GM23338 (cell line): Measurements from ENCODE around the gene C17orf100. TPM values are rescaled to one million over a fixed set of nuclear protein-coding genes. Genes with fewer than 3 reads are reported as not detected.

ENCODE experiments used
- ATAC-seq: fragments of 200-7000 bp; cut with Tn5 transposase; 3 replicates; pipeline ENCODE4 v1.9.1; 2020
- DNase-seq: peaks from one replicate; pipeline ENCODE4 v3.0.0-alpha.2; 2015; ENCODE audit warnings: low spot score
- H2AFZ ChIP-seq: fragments of 200-600 bp; sonication (generic); 2 replicates; pipeline ENCODE4 v1.8.0; 2016; ENCODE audit warnings: antibody characterized with exemption, mild to moderate bottlenecking, moderate library complexity
- H3F3A ChIP-seq: fragments of 200-600 bp; sonication (generic); replicated peaks from 2 replicates; pipeline ENCODE4 v1.8.0; 2017; ENCODE audit warnings: antibody characterized with exemption, mixed run types, low read depth
- H3K27ac ChIP-seq: fragments of 200-600 bp; sonication (generic); 2 replicates; pipeline ENCODE4 v1.6.1; 2016; ENCODE audit warnings: low read depth
- H3K27me3 ChIP-seq: fragments of 200-600 bp; sonication (generic); 2 replicates; pipeline ENCODE4 v1.8.0; 2016; ENCODE audit warnings: mild to moderate bottlenecking, mixed run types, moderate library complexity; ENCODE audit not compliant: insufficient read depth
- H3K36me3 ChIP-seq: fragments of 200-600 bp; sonication (generic); 2 replicates; pipeline ENCODE4 v1.8.0; 2016; ENCODE audit warnings: mild to moderate bottlenecking; ENCODE audit not compliant: insufficient read depth
- H3K4me1 ChIP-seq: fragments of 200-600 bp; sonication (generic); 2 replicates; pipeline ENCODE4 v1.8.0; 2016; ENCODE audit warnings: mild to moderate bottlenecking, moderate library complexity; ENCODE audit not compliant: insufficient read depth
- H3K4me2 ChIP-seq: fragments of 200-600 bp; sonication (generic); 2 replicates; pipeline ENCODE4 v1.7.1; 2017; ENCODE audit warnings: mixed run types
- H3K4me3 ChIP-seq: fragments of 200-600 bp; sonication (generic); 2 replicates; pipeline ENCODE4 v1.6.1; 2016; ENCODE audit warnings: mixed run types
- H3K79me2 ChIP-seq: fragments of 200-600 bp; sonication (generic); replicated peaks from 2 replicates; pipeline ENCODE4 v1.8.0; 2017; ENCODE audit warnings: mild to moderate bottlenecking; ENCODE audit not compliant: insufficient read depth
- H3K9me2 ChIP-seq: fragments of 200-600 bp; sonication (generic); 2 replicates; pipeline ENCODE4 v1.8.0; 2017; ENCODE audit not compliant: insufficient read depth
- H4K20me1 ChIP-seq: fragments of 200-600 bp; sonication (generic); replicated peaks from 2 replicates; pipeline ENCODE4 v1.8.0; 2017; ENCODE audit warnings: mild to moderate bottlenecking; ENCODE audit not compliant: insufficient read depth
- H3K27ac Mint-ChIP-seq: 2 replicates; pipeline ENCODE4 v1.8.0; 2020; ENCODE audit warnings: inconsistent platforms, mild to moderate bottlenecking, moderate library complexity, mixed read lengths
- H3K27me3 Mint-ChIP-seq: 3 replicates; pipeline ENCODE4 v1.8.0; 2022; ENCODE audit warnings: low read depth, mild to moderate bottlenecking, moderate library complexity, mixed read lengths, inconsistent platforms; ENCODE audit not compliant: insufficient read depth, poor library complexity
- H3K36me3 Mint-ChIP-seq: 3 replicates; pipeline ENCODE4 v1.8.0; 2021; ENCODE audit warnings: low read depth, mild to moderate bottlenecking, inconsistent platforms, moderate library complexity, mixed read lengths
- H3K4me1 Mint-ChIP-seq: 3 replicates; pipeline ENCODE4 v1.8.0; 2020; ENCODE audit warnings: mild to moderate bottlenecking, inconsistent platforms, mixed read lengths
- H3K4me3 Mint-ChIP-seq: 3 replicates; pipeline ENCODE4 v1.8.0; 2021; ENCODE audit warnings: moderate library complexity, mild to moderate bottlenecking, inconsistent platforms, mixed read lengths
- H3K9me3 Mint-ChIP-seq: 3 replicates; pipeline ENCODE4 v1.8.0; 2020; ENCODE audit warnings: moderate library complexity, mild to moderate bottlenecking, inconsistent platforms, mixed read lengths
- CREB1 ChIP-seq: fragments of 250-450 bp; sonication (Bioruptor Pico); IDR thresholded peaks from 2 replicates; pipeline ENCODE4 v1.5.0; 2020; ENCODE audit warnings: low read depth, mild to moderate bottlenecking, moderate library complexity
- CTCF ChIP-seq, 2 experiments: fragments of 200-600 bp in 1 of 2; sonication (generic) in 1 of 2; conservative IDR thresholded peaks; 2 replicates each; pipeline versions ENCODE4 v1.5.1 to v1.6.1; 2016 to 2017; ENCODE audit warnings: antibody characterized with exemption in 2 of 2, low read depth in 2 of 2, mild to moderate bottlenecking in 2 of 2, moderate library complexity in 1 of 2
- ETS1 ChIP-seq: IDR thresholded peaks from 2 replicates; pipeline ENCODE4 v1.6.1; 2016; ENCODE audit warnings: antibody characterized with exemption
- EZH2 ChIP-seq: fragments of 200-600 bp; sonication (generic); IDR thresholded peaks from one replicate; pipeline ENCODE4 v1.8.0; 2017; ENCODE audit warnings: antibody characterized with exemption, mild to moderate bottlenecking, low read depth; ENCODE audit not compliant: unreplicated experiment
- EZH2phosphoT487 ChIP-seq: fragments of 200-600 bp; sonication (generic); IDR thresholded peaks from one replicate; pipeline ENCODE4 v1.8.1; 2018; ENCODE audit warnings: antibody characterized with exemption; ENCODE audit not compliant: unreplicated experiment
- JUNB ChIP-seq: IDR thresholded peaks from one replicate; pipeline ENCODE4 v1.6.1; 2016; ENCODE audit warnings: antibody characterized with exemption; ENCODE audit not compliant: unreplicated experiment
- NANOG ChIP-seq: IDR thresholded peaks from 2 replicates; pipeline ENCODE4 v1.6.1; 2016; ENCODE audit warnings: antibody characterized with exemption, borderline replicate concordance
- POLR2AphosphoS5 ChIP-seq: IDR thresholded peaks from 2 replicates; pipeline ENCODE4 v1.6.1; 2016; ENCODE audit warnings: antibody characterized with exemption, low read depth
- STAT1 ChIP-seq: IDR thresholded peaks from one replicate; pipeline ENCODE4 v1.6.1; 2016; ENCODE audit warnings: antibody characterized with exemption; ENCODE audit not compliant: unreplicated experiment
- ZNF114 ChIP-seq: fragments of 250-450 bp; sonication (Bioruptor Pico); IDR thresholded peaks from 2 replicates; pipeline ENCODE4 v1.5.0; 2020; ENCODE audit warnings: mild to moderate bottlenecking, moderate library complexity
- ZNF331 ChIP-seq: fragments of 250-450 bp; sonication (Bioruptor Pico); IDR thresholded peaks from 2 replicates; pipeline ENCODE4 v1.5.0; 2020; ENCODE audit warnings: low read depth, mild to moderate bottlenecking, moderate library complexity
- ZNF462 ChIP-seq: fragments of 250-450 bp; sonication (Bioruptor Pico); IDR thresholded peaks from 2 replicates; pipeline ENCODE4 v1.5.0; 2020; ENCODE audit warnings: mild to moderate bottlenecking, moderate library complexity
- polyA plus RNA-seq: library from polyadenylated mRNA; unstranded; fragments of >200 nt; fragmentation: Nextera tagmentation; extraction: Ambion mirVana; gene quantifications from 2 replicates; pipeline ENCODE4 v1.2.1, GENCODE V29; 2016
- total RNA-seq: library from RNA; depleted of rRNA; stranded (reverse); fragments of >200 nt; shearing (Covaris generic); gene quantifications from 2 replicates; pipeline ENCODE4 v1.2.3, GENCODE V29; 2014
- TF ChIP-seq, protein P1 (sequence below): IDR thresholded peaks from one replicate; pipeline ENCODE4 v1.6.1; 2018; ENCODE audit warnings: antibody characterized with exemption; ENCODE audit not compliant: unreplicated experiment

The C17orf100 gene
- total and polyA plus RNA-seq, 2 experiments from 2014 or later: 2.7 to 3.9 TPM

DNA sequence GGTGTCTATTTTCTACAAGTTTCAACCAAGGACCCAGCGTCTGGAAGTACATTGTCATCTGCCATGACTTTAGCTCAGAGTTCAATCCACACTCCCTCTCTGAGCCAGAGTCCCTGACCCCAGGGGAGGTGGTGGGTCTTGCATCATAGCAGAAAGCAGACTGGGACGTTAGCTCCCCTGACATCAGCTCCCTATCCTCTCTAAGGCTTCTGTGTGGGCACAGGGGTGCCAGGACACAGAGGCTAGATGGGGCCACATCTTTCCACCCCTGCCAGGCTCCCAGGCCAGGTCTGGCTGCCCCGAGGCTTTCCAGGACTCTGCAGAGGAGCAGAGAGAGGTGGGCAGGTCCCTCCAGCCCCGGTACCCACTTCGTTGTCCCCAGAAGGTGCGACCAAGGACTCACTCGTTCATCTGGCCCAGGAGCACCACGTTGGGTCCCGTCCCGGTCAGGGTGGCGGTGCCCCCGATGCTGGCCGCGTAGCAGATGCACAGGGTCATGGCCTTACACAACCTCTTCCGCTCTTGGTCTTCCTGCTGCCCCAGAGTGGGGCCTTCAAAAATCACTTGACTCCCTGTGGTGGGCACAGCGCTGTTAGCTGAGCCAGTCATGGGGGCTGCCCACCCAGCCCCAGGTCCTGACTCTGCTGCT lies 51.1 kb downstream of the C17orf100 start:
- no peaks in the 10 kb centered on the region; the same call in 1 of the 2 replicates for H3K4me1 ChIP-seq
- Mint-ChIP-seq H3K9me3 (no peaks in the 10 kb centered on the region), H3K27ac (no peak overlapping the region), H3K4me3 (no peak overlapping the region), H3K4me1 (peaks cover 7% of the 10 kb centered on the region), H3K27me3 (peaks cover 18% of the 10 kb centered on the region), H3K36me3 (no peaks in the 10 kb centered on the region)
- DNase-seq: no peak
- no peaks in the 10 kb centered on the region for H3K9me2 ChIP-seq
- H4K20me1 ChIP-seq: no peaks in the 10 kb centered on the region
- no peak overlapping the region for H2AFZ ChIP-seq
- H3K79me2 ChIP-seq: no peaks in the 10 kb centered on the region
- H3K4me2 ChIP-seq: no peak overlapping the region
- H3K27me3 ChIP-seq: no peaks in the 10 kb centered on the region
- H3K4me3 ChIP-seq: no peak overlapping the region
- no peaks in the 10 kb centered on the region for H3F3A ChIP-seq
- ATAC-seq: no peak
- no peak overlapping the region for H3K27ac ChIP-seq
- TF ChIP-seq ETS1: no peak
- TF ChIP-seq EZH2phosphoT487: no peak
- TF ChIP-seq JUNB: no peak
- no peak for TF ChIP-seq STAT1
- TF ChIP-seq ZNF114 (CRISPR knock-in tag): no peak
- no peak for TF ChIP-seq ZNF462
- TF ChIP-seq CREB1 (CRISPR knock-in tag): no peak
- TF ChIP-seq, protein P1, sequence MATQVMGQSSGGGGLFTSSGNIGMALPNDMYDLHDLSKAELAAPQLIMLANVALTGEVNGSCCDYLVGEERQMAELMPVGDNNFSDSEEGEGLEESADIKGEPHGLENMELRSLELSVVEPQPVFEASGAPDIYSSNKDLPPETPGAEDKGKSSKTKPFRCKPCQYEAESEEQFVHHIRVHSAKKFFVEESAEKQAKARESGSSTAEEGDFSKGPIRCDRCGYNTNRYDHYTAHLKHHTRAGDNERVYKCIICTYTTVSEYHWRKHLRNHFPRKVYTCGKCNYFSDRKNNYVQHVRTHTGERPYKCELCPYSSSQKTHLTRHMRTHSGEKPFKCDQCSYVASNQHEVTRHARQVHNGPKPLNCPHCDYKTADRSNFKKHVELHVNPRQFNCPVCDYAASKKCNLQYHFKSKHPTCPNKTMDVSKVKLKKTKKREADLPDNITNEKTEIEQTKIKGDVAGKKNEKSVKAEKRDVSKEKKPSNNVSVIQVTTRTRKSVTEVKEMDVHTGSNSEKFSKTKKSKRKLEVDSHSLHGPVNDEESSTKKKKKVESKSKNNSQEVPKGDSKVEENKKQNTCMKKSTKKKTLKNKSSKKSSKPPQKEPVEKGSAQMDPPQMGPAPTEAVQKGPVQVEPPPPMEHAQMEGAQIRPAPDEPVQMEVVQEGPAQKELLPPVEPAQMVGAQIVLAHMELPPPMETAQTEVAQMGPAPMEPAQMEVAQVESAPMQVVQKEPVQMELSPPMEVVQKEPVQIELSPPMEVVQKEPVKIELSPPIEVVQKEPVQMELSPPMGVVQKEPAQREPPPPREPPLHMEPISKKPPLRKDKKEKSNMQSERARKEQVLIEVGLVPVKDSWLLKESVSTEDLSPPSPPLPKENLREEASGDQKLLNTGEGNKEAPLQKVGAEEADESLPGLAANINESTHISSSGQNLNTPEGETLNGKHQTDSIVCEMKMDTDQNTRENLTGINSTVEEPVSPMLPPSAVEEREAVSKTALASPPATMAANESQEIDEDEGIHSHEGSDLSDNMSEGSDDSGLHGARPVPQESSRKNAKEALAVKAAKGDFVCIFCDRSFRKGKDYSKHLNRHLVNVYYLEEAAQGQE: no peak
- no peak for TF ChIP-seq ZNF331
- no peak for TF ChIP-seq POLR2AphosphoS5
- no peak for TF ChIP-seq EZH2
- TF ChIP-seq CTCF (conservative IDR thresholded peaks at IDR 0.05; ENCODE audit: low read depth in 2 of 2): no peak
- no peak for TF ChIP-seq NANOG
- no peaks in the 10 kb centered on the region for H3K36me3 ChIP-seq
